H9 (cell line): ENCODE results near the gene H2AZ2. TPM values are rescaled to one million over a fixed set of nuclear protein-coding genes. Genes with fewer than 3 reads are reported as not detected.
"Not testable (repeated sequence)": the region's sequence is repeated elsewhere in the genome, so short reads cannot be mapped to it uniquely, and the experiment has no call there.

Experiments used
- DNase-seq: peaks from one replicate; pipeline ENCODE4 v3.0.0-alpha.2; 2017
- H2AFZ ChIP-seq: one replicate; pipeline ENCODE4 v1.6.1; 2013; ENCODE audit warnings: mild to moderate bottlenecking, low read length, control low read depth, moderate library complexity
- H2AK5ac ChIP-seq: 2 replicates; pipeline ENCODE4 v1.6.1; 2013; ENCODE audit warnings: low read length, control low read depth, mixed read lengths; ENCODE audit not compliant: insufficient read length
- H2BK120ac ChIP-seq: one replicate; pipeline ENCODE4 v1.6.1; 2013; ENCODE audit warnings: low read depth, mild to moderate bottlenecking, low read length, control low read depth, inconsistent platforms; ENCODE audit not compliant: poor library complexity, severe bottlenecking
- H2BK12ac ChIP-seq: 2 replicates; pipeline ENCODE4 v1.6.1; 2013; ENCODE audit warnings: low read length, control low read depth, mixed read lengths, low read depth; ENCODE audit not compliant: insufficient read length
- H2BK15ac ChIP-seq: 2 replicates; pipeline ENCODE4 v1.6.1; 2013; ENCODE audit warnings: low read depth, low read length, control low read depth
- H2BK20ac ChIP-seq: one replicate; pipeline ENCODE4 v1.6.1; 2013; ENCODE audit warnings: low read depth, mild to moderate bottlenecking, low read length, control low read depth, inconsistent platforms; ENCODE audit not compliant: poor library complexity, severe bottlenecking
- H2BK5ac ChIP-seq: 2 replicates; pipeline ENCODE4 v1.6.1; 2013; ENCODE audit warnings: low read length, control low read depth, mixed read lengths; ENCODE audit not compliant: insufficient read length
- H3K14ac ChIP-seq: 2 replicates; pipeline ENCODE4 v1.6.1; 2013; ENCODE audit warnings: low read length, control low read depth; ENCODE audit not compliant: insufficient read depth
- H3K18ac ChIP-seq: 2 replicates; pipeline ENCODE4 v1.6.1; 2013; ENCODE audit warnings: low read depth, mild to moderate bottlenecking, mixed read lengths, low read length, control low read depth; ENCODE audit not compliant: insufficient read length
- H3K23ac ChIP-seq: 2 replicates; pipeline ENCODE4 v1.6.1; 2013; ENCODE audit warnings: low read length, control low read depth, mixed read lengths, low read depth; ENCODE audit not compliant: insufficient read length
- H3K23me2 ChIP-seq: 2 replicates; pipeline ENCODE4 v1.6.1; 2013; ENCODE audit warnings: low read depth, mild to moderate bottlenecking, mixed read lengths, low read length, control low read depth; ENCODE audit not compliant: insufficient read length, poor library complexity, severe bottlenecking
- H3K27ac ChIP-seq: 2 replicates; pipeline ENCODE4 v1.5.1; 2013; ENCODE audit warnings: low read length, control low read depth, mixed read lengths, low read depth; ENCODE audit not compliant: insufficient read length
- H3K27me3 ChIP-seq: 2 replicates; pipeline ENCODE4 v1.6.1; 2013; ENCODE audit warnings: low read length, control low read depth, inconsistent platforms; ENCODE audit not compliant: insufficient read depth
- H3K4ac ChIP-seq: 2 replicates; pipeline ENCODE4 v1.6.1; 2013; ENCODE audit warnings: low read depth, mild to moderate bottlenecking, control low read depth, inconsistent platforms, low read length, moderate library complexity
- H3K4me1 ChIP-seq: 2 replicates; pipeline ENCODE4 v1.6.1; 2013; ENCODE audit warnings: low read length, control low read depth, inconsistent platforms; ENCODE audit not compliant: insufficient read depth
- H3K4me2 ChIP-seq: 2 replicates; pipeline ENCODE4 v1.6.1; 2013; ENCODE audit warnings: low read length, control low read depth, mixed read lengths; ENCODE audit not compliant: insufficient read length, insufficient read depth
- H3K56ac ChIP-seq: 2 replicates; pipeline ENCODE4 v1.6.1; 2013; ENCODE audit warnings: low read depth, mild to moderate bottlenecking, mixed read lengths, low read length, control low read depth; ENCODE audit not compliant: insufficient read length
- H3K79me1 ChIP-seq: 2 replicates; pipeline ENCODE4 v1.6.1; 2013; ENCODE audit warnings: low read depth, mild to moderate bottlenecking, moderate library complexity, low read length, control low read depth, inconsistent platforms; ENCODE audit not compliant: insufficient read depth, poor library complexity, severe bottlenecking
- H3K79me2 ChIP-seq: 2 replicates; pipeline ENCODE4 v1.6.1; 2013; ENCODE audit warnings: low read length, control low read depth, inconsistent platforms; ENCODE audit not compliant: insufficient read depth
- H3K9ac ChIP-seq: 2 replicates; pipeline ENCODE4 v1.6.1; 2013; ENCODE audit warnings: low read length, control low read depth, mixed read lengths; ENCODE audit not compliant: insufficient read length; ENCODE audit errors: extremely low read depth
- H3K9me3 ChIP-seq: one replicate; pipeline ENCODE4 v1.6.1; 2013; ENCODE audit warnings: low read depth, low read length, inconsistent platforms; ENCODE audit not compliant: control insufficient read depth
- H3T11ph ChIP-seq: one replicate; pipeline ENCODE4 v1.6.1; 2013; ENCODE audit warnings: mild to moderate bottlenecking, low read length, control low read depth, inconsistent platforms
- H4K20me1 ChIP-seq: one replicate; pipeline ENCODE4 v1.6.1; 2013; ENCODE audit not compliant: control insufficient read depth, insufficient read length, insufficient read depth
- H4K5ac ChIP-seq: 2 replicates; pipeline ENCODE4 v1.6.1; 2013; ENCODE audit warnings: low read depth, mild to moderate bottlenecking, mixed read lengths, low read length, control low read depth; ENCODE audit not compliant: insufficient read length
- H4K8ac ChIP-seq: replicated peaks from 2 replicates; pipeline ENCODE4 v1.6.1; 2013; ENCODE audit warnings: low read length, control low read depth, mixed read lengths, low read depth; ENCODE audit not compliant: insufficient read length
- H4K91ac ChIP-seq: 2 replicates; pipeline ENCODE4 v1.6.1; 2013; ENCODE audit warnings: low read depth, mild to moderate bottlenecking, moderate library complexity, mixed read lengths, low read length, control low read depth; ENCODE audit not compliant: insufficient read length
- H3K27ac Mint-ChIP-seq, 3 experiments: 2 replicates in 2 of 3; 3 replicates in 1 of 3; pipeline ENCODE4 v1.8.0; 2020 to 2021; ENCODE audit warnings: mixed read lengths in 3 of 3, mild to moderate bottlenecking in 1 of 3, moderate library complexity in 1 of 3
- H3K27me3 Mint-ChIP-seq: 2 replicates; pipeline ENCODE4 v1.8.0; 2021; ENCODE audit warnings: low read depth, mild to moderate bottlenecking, moderate library complexity, mixed read lengths
- H3K36me3 Mint-ChIP-seq, 3 experiments: 2 replicates in 2 of 3; 3 replicates in 1 of 3; pipeline ENCODE4 v1.8.0; 2020 to 2021; ENCODE audit warnings: low read depth in 3 of 3, mixed read lengths in 3 of 3; ENCODE audit not compliant: insufficient read depth in 1 of 3
- H3K4me1 Mint-ChIP-seq, 2 experiments: 2 replicates each; pipeline ENCODE4 v1.8.0; 2020; ENCODE audit warnings: mixed read lengths in 2 of 2
- H3K4me3 Mint-ChIP-seq, 2 experiments: 2 replicates in 1 of 2; 3 replicates in 1 of 2; pipeline ENCODE4 v1.8.0; 2020 to 2021; ENCODE audit warnings: mild to moderate bottlenecking in 2 of 2, mixed read lengths in 2 of 2, moderate library complexity in 1 of 2
- H3K9me3 Mint-ChIP-seq, 2 experiments: 2 replicates in 1 of 2; 3 replicates in 1 of 2; pipeline ENCODE4 v1.8.0; 2020; ENCODE audit warnings: mild to moderate bottlenecking in 2 of 2, mixed read lengths in 2 of 2, moderate library complexity in 1 of 2
- WGBS: extraction: QIAGEN DNeasy Blood & Tissue Kit; methylation state at CpG from one replicate; pipeline ENCODE4 v1.1.7; 2013; ENCODE audit warnings: missing lambda C conversion rate, low lambda C conversion rate, mixed read lengths; ENCODE audit not compliant: insufficient read length; ENCODE audit errors: extremely low coverage; 5-methylcytosine and 5-hydroxymethylcytosine counted together
- total RNA-seq: library from RNA; stranded (reverse); gene quantifications from 2 replicates; pipeline ENCODE4 v1.2.1, GENCODE V29; 2021
- TF ChIP-seq, protein P1 (sequence below): fragments of 200-600 bp; sonication (generic); conservative IDR thresholded peaks from 3 replicates; pipeline ENCODE4 v1.8.0; 2021; ENCODE audit warnings: antibody characterized with exemption, mild to moderate bottlenecking

The H2AZ2 gene
- total RNA-seq, 1 experiment from 2014 or later = 208 TPM

DNA sequence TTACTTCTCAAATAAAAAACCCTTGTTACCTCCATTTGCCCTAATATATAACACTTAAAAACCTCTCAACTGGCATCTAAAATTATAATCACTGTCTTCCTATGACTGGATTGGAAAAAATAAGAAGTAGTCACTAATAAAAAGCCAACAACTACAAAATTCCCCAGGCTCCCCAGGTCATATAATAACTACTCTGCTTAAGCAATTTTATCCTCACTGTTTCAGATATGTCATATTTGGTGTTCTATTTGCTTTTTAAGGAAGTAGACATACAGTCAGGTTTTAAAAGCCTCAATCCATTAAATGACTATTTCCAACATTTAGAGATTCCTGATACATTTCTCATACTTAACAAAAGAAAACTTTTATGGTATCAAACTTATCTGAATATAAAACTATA lies 2.4 kb downstream of the H2AZ2 start:
- Histone ChIP-seq H2BK120ac (no peak overlapping the region), H3K23ac (no peak overlapping the region), H4K8ac (no peak overlapping the region), H2BK5ac (no peak overlapping the region), H4K91ac (no peak overlapping the region), H3T11ph (no peak overlapping the region), H4K5ac (no peak overlapping the region), H3K27me3 (no peaks in the 10 kb centered on the region), H3K4me1 (no peaks in the 10 kb centered on the region), H3K23me2 (no peaks in the 10 kb centered on the region), H3K14ac (no peak overlapping the region), H2AFZ (no peak overlapping the region), H3K4ac (no peak overlapping the region), H4K20me1 (no peaks in the 10 kb centered on the region), H3K18ac (no peak overlapping the region), H3K9me3 (no peaks in the 10 kb centered on the region), H3K4me2 (no peak overlapping the region), H2AK5ac (no peak overlapping the region), H2BK12ac (no peak overlapping the region), H3K79me1 (peaks cover 4% of the 10 kb centered on the region), H3K56ac (no peak overlapping the region), H3K27ac (no peak overlapping the region), H3K79me2 (peaks cover 23% of the 10 kb centered on the region; the same call in 1 of the 2 replicates), H2BK20ac (no peak overlapping the region), H2BK15ac (no peak overlapping the region), H3K9ac (no peak overlapping the region)
- H3K36me3 Mint-ChIP-seq = peaks cover 16 to 26% (median 26%) of the 10 kb centered on the region in 3 experiments
- peaks cover 8 to 19% of the 10 kb centered on the region in 2 experiments for H3K4me1 Mint-ChIP-seq
- no peaks in the 10 kb centered on the region for H3K27me3 Mint-ChIP-seq
- no peak for DNase-seq
- no peaks in the 10 kb centered on the region for H3K9me3 Mint-ChIP-seq
- H3K27ac Mint-ChIP-seq = no peak overlapping the region
- 0 out of 5 replicates have a peak overlapping the region, but pooled peaks of 1 of the 2 experiments have one; percentile 97 for H3K4me3 Mint-ChIP-seq
- TF ChIP-seq, protein P1, sequence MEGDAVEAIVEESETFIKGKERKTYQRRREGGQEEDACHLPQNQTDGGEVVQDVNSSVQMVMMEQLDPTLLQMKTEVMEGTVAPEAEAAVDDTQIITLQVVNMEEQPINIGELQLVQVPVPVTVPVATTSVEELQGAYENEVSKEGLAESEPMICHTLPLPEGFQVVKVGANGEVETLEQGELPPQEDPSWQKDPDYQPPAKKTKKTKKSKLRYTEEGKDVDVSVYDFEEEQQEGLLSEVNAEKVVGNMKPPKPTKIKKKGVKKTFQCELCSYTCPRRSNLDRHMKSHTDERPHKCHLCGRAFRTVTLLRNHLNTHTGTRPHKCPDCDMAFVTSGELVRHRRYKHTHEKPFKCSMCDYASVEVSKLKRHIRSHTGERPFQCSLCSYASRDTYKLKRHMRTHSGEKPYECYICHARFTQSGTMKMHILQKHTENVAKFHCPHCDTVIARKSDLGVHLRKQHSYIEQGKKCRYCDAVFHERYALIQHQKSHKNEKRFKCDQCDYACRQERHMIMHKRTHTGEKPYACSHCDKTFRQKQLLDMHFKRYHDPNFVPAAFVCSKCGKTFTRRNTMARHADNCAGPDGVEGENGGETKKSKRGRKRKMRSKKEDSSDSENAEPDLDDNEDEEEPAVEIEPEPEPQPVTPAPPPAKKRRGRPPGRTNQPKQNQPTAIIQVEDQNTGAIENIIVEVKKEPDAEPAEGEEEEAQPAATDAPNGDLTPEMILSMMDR = no peak

DNA sequence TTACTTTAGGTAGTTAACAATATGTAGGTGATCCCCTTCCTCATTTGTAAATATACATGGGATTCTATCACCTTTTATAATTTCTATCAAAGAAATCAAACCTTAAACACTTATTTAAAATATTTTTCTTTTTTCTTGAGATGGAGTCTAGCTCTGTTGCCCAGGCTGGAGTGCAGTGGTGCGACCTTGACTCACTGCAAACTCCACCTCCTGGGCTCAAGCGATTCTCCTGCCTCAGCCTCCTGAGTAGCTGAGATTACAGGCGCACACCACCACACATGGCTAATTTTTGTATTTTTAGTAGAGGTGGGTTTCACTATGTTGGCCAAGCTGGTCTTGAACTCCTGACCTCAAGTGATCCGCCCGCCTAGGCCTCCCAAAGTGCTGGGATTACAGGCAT lies 4.4 kb downstream of the H2AZ2 start:
- H3K27ac ChIP-seq, H3K9me3 ChIP-seq, H2BK15ac ChIP-seq, H3K27me3 ChIP-seq, H3K9me3 Mint-ChIP-seq, H3K79me1 ChIP-seq, H2AFZ ChIP-seq, H4K8ac ChIP-seq, H3K9ac ChIP-seq, H3K23me2 ChIP-seq, H4K20me1 ChIP-seq, H3K18ac ChIP-seq, H3K27ac Mint-ChIP-seq, DNase-seq, H3K27me3 Mint-ChIP-seq, H3T11ph ChIP-seq, H3K4me3 Mint-ChIP-seq, H3K4ac ChIP-seq, H2BK12ac ChIP-seq, H3K14ac ChIP-seq, H2BK120ac ChIP-seq, H3K56ac ChIP-seq, H4K5ac ChIP-seq, H2BK5ac ChIP-seq, H2AK5ac ChIP-seq, H2BK20ac ChIP-seq, H3K23ac ChIP-seq, H4K91ac ChIP-seq, H3K4me1 ChIP-seq, H3K4me2 ChIP-seq: not testable (repeated sequence)
- H3K36me3 Mint-ChIP-seq = peaks cover 24 to 38% (median 35%) of the 10 kb centered on the region in 3 experiments
- H3K4me1 Mint-ChIP-seq = peaks cover 5 to 13% of the 10 kb centered on the region in 2 experiments
- WGBS = no CpG with 5 or more reads among the region's 5 CpGs
- peaks cover 23% of the 10 kb centered on the region; the same call in 1 of the 2 replicates for H3K79me2 ChIP-seq
